ENCODE measurements around the gene EPS15.
"Not testable (repeated sequence)": the region's sequence is repeated elsewhere in the genome, so short reads cannot be mapped to it uniquely, and the experiment has no call there.

EPS15 gene

DNA sequence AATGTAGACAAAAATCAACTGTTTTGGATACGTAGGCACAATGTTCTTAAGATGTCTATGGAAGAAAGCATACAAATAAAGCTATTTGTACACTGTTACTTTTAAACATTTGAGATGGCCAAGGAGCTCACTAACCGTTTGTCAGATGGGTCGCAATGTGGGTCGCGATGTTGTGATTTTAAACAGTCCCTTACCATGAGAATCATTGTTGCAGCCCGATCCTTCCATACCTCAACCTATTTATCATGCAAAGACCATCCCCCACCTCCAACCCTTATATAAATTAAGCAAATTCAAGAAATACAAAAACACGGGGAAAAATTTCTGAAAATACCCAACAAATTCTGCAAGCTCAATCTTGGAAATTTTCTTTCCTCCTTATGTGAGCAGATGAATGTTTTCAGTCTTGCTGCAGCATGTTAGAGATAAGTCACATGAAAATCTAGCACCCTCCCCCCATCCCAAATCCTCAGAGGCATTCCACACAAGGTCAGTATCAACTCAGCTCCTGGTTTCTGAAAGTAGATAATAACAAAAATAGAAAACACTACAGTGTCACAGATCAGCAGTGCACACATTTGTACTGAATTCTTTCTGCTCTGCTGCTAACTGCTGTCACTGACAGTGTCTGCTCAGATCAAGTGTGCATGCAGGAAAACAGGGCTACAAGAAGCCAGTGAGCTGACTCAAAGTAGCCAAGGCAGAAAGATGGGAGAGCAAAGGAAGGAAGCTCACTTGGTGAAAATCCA lies 95.8 kb downstream of the EPS15 start:
- no peak for DNase-seq (ENCODE audit: low read depth in 2 of 2)

DNA sequence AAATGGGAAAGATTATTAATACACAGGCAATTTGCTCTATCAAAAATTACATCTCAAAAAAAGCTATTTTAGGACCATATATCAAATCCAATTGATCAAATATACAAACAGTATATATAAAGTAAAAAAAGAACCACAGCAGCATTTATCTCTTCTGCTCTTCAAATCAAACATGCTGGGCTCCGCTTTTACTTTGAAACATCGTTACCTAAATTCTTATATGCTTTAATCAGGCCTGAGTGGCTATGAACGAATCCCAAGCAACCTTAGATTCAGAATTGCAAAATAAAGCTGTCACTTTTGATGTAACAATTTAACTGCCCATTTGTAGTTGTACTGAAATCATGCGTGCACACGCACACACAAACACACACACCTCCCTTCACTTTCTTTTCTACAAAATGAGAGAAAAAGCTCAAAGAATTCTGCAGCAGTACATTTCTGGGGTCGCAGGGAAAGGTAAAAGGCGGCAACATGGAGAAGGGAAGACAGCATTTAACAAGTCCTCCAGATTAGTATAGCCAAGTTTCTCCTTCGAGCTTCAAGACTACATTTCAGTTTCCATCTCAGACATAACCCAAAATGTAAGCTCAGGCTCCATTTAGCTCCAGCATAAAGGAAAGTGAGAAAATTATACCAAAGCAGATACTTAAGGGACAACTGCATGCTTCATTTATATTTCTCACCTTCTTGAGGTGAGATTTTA lies 96.5 kb downstream of the EPS15 start:
- no peak for DNase-seq (ENCODE audit: low read depth in 2 of 2)

DNA sequence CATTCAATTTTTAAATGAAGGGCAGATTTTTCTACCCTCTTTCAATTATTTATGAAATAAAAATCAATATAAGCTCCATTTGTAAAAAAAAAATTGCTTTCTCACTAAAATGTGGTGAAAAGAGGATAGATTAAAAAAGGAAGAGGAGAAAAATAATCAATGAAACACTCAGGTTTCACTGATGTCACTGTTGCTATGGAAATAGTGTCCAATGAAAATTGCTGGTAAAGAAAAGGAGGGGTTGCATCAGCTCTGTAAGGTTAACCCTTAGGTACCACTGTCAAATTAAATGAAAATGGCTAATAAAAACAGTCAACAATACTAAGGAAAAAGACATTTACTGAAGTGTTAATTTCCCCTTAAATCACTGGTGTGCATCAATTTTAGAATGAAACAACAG lies 97.1 kb downstream of the EPS15 start:
- no peak for DNase-seq (ENCODE audit: low read depth in 2 of 2)

DNA sequence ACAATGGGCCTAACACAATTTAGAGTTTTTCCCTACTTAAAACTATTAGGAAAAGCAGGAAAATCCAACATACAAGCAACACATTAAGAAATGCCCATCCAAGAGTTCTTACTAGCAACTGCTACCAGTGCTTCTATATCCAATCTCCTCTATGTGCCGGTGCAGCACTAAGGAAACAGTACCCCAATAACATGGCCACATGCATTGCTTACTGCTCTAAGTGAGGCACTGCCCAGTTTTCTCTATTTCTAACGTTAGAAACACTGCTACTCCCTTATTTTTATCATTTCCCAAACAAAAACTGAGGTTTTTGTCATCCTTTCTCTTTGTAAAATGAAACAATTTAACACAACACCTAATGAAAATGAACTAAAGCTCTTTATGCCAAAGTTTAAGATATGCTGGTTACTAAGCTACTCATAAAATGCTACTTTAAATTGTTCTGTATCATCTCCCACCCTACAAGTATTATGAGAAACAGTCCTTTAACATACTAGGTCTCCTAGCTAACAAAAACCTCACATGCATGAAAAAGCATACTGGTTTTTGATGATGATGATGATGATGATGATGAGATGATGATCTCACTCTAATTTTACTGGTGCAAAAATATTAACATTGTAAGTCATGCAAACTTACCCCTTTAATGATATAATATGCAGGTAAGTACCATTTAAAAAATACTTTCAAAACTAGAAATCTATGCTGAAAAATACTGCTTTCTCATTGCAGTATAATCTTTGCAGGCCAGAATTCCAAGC lies 98.0 kb downstream of the EPS15 start:
- DNase-seq (ENCODE audit: low read depth in 2 of 2), result no peak

DNA sequence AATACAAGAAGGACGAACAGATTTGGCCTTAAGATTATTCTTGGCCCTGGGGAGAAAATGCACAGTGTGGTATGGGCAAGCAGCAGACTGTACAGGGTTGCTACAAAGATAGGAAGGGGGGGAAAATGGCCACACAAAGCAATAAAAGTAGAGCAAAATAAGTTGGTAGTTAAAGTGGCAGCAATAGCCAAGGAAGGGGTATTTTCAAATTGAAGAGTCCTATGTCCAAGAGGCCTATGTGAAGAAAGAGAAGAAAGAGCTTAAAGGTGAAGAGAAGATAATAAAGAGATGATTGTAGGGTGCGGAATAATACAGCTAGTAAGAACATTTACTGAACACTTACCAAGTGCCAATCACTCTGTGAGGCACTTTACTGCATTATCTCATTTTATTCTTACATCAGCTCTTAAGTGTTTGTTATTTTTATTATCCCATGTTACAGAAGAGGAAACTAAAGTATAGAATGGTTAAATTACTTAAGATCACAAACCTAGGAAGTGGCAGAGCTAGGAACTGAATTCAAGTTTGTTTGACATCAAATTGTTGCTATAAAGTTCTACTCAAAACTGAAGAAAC lies 100.6 kb downstream of the EPS15 start:
- no peak for DNase-seq (ENCODE audit: low read depth in 2 of 2)

DNA sequence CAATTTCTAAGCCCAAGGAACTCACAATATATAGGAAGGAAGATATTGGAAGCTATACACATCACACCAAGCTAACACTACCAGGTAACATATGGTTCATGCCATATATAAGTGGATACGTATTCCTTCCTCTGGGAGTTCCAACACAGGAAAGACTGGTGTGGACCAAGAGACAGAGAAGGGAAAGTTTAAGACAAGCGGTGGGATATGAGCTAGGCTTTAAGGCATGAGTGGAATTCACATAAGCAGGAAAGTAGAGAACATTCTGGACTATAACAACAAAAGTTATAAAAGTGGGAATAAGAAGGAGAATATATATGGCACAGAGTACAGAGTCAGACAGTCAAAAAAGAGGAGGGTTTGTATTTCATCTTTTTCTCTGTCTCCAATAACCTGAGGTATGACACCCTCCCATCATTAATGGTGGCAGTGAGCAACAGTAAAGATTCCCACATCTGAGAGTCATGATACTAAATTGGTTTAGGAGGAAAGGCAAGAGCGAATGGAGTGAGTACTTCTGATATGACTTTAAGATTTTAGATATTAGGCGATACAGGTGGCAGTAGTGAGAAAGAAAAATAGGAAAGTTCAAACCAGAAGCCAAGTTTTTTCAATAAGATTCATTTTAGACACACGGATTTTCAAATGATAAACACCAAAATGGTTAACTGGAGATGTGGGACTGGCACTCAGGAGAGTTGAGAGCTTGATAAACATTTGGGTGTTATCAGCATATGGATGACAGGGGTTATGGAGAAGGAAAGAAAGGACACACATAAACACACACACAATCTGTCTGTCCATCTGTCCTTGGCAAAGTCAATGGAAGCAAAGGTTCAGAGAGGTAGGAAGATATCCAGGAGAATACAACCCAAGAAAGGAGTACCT lies 101.3 kb downstream of the EPS15 start:
- DNase-seq (ENCODE audit: low read depth in 2 of 2), result no peak

DNA sequence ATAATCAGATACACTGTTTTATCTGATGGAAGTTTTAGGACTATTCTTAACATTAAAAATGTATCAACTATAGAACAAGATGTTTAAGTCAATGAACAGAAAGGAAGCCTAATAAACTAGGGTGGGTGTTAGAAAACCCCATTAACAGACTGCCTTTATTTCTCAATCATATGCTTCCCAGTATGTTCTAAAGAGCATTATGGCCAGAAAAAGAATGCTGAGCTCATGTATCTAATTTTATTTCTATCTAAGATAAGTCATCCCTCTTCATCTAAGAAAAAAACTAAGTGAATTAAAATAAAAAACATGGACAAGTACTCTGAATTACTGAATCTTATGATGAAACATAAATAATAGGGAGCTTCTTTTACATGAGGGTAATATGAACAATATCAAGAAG lies 102.2 kb downstream of the EPS15 start:
- DNase-seq (ENCODE audit: low read depth in 2 of 2), result no peak

DNA sequence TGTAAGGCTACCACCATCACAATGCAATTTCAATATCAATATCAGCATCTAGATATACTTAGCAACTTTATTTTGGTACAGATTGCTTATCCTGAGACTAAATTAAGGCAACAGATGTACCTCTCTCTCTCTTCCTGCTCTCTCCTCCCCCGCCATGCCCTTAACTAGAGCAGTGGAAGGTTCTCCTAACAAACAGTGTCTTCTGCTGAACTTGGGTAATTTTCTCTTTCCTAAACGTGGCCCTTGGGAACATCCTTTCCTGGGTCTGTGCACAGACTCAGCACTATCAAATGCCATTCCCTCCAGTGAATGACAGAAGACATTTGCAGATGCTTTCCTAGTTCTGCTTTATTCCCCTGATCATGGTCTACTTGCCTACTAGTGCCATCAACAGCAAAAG lies 103.1 kb downstream of the EPS15 start:
- DNase-seq (ENCODE audit: low read depth in 2 of 2), result no peak

DNA sequence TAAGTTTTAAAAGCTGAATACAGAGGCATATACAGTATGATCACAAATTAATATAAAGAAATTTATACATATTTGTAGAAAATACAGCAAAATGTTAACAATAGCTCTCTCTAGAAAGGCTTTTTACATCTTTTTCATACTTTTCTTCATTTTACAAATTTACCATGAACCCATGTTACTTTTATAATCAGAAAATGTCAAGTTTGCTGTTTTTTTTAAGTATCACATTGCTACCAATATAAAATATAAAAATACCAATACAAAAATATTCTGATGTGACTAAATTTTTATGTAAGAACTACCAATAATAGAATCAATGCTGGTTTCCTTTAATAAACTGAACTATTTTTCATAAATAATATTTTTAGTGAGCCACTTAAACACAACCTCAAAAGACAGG lies 104.3 kb downstream of the EPS15 start:
- no peak for DNase-seq (ENCODE audit: low read depth in 2 of 2)

DNA sequence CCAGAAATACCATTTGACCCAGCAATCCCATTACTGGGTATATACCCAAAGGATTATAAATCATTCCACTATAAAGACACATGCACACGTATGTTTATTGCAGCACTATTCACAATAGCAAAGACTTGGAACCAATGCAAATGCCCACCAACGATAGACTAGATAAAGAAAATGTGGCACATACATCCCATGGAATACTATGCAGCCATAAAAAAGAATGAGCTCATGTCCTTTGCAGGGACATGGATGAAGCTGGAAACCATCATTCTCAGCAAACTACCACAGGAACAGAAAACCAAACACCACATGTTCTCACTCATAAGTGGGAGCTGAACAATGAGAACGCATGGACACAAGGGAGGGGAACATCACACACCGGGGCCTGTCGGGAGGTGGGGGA lies 107.2 kb downstream of the EPS15 start:
- not testable (repeated sequence) for DNase-seq (ENCODE audit: low read depth in 2 of 2)

DNA sequence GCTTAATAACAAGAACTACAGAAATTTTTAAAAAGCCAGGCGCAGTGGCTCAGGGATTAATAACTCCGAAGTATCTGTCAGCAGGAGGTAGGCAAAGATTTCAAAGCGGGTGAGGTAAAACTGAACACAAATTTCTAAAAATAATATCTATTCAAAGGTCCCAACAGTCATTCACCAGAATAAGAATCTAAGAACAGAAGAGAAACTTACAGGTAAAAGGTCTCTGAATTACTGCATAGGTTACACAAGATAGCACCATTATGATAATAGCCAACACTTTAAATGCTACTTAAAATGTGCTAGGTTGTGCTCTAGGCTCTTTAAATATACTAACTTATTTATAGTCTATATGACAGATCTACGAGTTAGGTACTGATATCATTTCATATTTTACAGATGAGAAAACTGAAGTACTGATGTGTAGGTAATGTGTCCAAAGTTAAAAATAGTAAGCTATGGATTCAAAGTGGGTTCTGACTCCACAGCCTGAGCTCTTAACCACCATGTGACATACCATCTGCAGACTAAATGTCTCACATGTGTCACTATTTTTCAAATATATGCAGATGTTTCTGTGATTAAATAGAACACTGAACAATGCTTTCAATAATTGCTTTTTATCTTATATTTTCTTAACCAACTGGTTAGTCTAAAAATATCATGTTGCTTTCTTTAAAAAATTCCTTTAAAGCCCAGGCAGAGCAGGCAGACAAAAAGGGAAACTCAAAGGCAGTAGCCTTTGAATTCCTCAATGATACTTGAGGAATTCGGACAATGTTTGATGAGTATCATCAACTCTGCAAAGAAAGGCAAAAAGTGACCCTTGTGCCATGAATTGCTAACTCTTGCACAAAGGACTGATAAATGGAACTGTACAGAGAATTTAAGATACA lies 108.3 kb downstream of the EPS15 start:
- no peak for DNase-seq (ENCODE audit: low read depth in 2 of 2)

DNA sequence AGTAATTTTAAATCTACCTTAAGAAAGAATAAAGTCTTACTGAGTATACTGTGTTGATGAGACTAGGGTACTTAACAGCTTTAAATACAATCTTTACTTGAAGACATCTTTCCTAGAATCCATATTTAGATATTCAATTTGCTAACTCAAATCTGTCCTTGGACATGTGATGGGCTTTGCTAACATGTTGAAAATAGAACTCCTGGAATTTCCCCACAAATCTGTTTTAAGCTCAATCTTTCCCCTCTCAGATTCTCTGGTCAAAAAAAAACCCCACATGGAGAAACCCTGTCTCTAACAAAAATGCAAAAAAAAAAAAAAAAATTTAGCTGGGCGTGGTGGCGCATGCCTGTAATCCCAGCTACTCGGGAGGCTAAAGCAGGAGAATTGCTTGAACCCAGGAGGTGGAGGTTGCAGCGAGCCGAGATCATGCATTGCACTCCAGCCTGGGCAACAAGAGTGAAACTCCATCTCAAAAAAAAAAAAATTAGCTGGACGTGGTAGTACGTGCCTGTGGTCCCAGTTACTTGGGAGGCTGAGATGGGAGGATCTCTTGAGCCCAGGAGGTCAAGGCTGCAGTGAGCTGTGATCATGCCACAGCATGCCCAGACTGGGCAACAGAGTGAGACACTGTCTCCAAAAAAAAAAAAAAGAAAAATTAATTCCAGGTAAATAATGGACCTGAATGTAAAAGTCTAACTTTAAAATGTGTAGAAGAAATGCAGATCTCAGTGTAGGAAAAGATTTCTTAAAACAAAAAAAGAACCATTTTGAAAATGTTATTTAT lies 109.1 kb downstream of the EPS15 start:
- not testable (repeated sequence) for DNase-seq (ENCODE audit: low read depth in 2 of 2)

DNA sequence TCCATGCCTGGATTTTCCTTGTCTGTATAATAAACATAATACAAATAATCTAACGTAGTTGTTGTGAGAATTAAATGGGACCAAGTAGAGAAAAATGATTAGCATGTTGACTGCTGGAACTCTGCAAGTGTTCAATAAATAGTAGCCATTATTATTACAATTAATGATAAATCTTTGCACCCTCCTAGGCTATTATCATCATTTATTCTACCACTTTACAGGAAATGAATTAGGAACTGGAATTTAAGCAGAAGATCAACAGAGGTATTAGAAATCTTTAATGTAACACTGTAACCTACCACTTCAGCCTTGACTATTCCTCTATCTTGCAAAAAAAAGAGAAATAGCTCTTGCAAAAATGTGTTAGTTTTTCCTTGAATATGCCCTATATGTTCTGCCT lies 126.8 kb downstream of the EPS15 start:
- DNase-seq (ENCODE audit: low read depth in 2 of 2), result no peak

DNA sequence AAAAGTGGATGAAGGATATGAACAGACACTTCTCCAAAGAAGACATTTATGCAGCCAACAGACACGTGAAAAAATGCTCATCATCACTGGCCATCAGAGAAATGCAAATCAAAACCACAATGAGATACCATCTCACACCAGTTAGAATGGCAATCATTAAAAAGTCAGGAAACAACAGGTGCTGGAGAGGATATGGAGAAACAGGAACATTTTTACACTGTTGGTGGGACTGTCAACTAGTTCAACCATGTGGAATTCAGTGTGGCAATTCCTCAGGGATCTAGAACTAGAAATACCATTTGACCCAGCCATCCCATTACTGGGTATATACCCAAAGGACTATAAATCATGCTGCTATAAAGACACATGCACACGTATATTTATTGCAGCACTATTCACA lies 128.4 kb downstream of the EPS15 start:
- not testable (repeated sequence) for DNase-seq (ENCODE audit: low read depth in 2 of 2)

DNA sequence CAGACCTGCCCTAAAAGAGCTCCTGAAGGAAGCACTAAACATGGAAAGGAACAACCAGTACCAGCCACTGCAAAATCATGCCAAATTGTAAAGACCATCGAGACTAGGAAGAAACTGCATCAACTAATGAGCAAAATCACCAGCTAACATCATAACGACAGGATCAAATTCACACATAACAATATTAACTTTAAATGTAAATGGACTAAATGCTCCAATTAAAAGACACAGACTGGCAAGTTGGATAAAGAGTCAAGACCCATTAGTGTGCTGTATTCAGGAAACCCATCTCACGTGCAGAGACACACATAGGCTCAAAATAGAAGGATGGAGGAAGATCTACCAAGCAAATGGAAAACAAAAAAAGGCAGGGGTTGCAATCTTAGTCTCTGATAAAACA lies 131.8 kb downstream of the EPS15 start:
- DNase-seq (ENCODE audit: low read depth in 2 of 2), result not testable (repeated sequence)

DNA sequence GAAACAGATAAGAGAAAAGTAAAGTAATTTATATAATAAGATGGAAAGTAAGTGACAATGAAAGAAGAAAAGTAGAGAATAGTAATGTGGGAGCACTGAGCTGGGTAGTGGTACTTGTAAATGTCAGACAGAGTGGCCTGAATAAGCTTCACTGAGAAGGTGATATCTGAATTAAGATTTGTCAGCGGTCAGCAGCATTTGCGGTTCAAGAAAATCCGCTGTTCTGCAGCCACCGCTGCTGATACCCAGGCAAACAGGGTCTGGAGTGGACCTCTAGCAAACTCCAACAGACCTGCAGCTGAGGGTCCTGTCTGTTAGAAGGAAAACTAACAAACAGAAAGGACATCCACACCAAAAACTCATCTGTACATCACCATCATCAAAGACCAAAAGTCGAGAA lies 132.8 kb downstream of the EPS15 start:
- not testable (repeated sequence) for DNase-seq (ENCODE audit: low read depth in 2 of 2)

DNA sequence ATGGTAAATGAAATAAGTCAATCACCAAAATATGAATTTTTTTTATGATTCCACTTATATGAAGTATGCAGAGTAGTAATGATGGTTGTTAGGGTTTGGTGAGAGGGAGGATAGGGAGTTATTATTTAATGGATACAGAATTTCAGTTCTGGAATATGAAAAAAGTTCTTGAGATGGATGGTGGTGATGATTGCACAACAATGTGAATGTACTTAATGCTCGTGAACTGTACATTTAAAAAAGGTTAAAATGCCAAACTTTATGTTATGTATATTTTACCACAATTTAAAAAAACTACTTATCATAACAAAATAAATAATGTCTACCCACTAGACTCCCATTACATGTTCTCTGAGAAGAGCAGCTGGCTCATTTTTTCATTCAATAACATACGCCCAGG lies 133.3 kb downstream of the EPS15 start:
- no peak for DNase-seq (ENCODE audit: low read depth in 2 of 2)

DNA sequence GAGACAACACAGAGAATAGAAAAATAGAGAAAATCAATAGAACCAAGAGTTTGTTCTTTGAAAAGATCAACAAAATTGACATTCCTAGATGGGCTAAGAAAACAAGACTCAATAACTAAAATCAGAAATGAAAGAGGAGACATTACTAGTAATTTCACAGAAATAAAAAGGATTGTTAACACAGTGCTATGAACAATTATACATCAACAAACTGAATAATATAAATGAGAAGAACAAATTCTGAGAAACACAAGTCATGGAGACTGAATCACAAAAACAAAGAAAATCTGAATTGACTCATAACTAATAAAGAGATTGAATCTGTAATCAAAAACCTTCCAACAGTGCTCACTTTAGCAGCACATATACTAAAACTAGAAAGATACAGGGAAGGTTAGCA lies 137.1 kb downstream of the EPS15 start:
- DNase-seq (ENCODE audit: low read depth in 2 of 2), result no peak

DNA sequence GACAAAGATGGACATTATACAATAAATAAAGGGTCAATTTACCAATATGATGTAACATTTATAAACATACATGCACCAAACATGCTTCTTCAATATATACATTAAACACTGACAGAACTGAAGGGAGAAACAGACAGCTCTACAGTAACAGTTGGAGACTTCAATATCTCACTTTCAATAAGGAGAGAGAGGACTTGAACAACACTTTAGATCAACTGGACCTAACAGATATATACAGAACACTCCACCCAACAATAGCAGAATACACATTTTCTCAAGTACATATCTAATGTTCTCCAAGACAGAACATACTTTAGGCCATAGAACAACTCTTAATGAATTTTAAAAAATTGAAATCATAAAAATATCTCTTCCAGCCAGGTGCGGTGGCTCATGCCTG lies 138.1 kb downstream of the EPS15 start:
- no peak for DNase-seq (ENCODE audit: low read depth in 2 of 2)

DNA sequence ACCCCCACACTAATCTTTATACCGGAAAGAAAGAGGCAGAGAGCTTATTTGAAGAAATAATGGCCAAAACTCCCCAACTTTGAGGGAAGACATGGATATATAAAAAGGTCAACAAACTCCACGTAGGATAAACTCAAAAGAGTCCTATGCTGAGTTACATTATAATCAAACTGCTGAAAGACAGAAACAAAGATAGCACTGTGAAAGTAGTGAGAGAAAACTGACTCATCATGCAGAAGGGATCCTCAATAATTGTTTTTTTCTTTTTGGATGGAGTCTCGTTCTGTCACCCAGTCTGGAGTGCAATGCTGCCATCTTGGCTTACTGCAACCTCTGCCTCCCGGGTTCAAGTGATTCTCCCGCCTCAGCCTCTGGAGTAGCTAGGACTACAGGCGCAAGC lies 140.2 kb downstream of the EPS15 start:
- no peak for DNase-seq (ENCODE audit: low read depth in 2 of 2)
